Immature natural killer cell (primary cell): Measurements from ENCODE around the gene CCDC27. TPM values are rescaled to one million over a fixed set of nuclear protein-coding genes. Genes with fewer than 3 reads are reported as not detected.
"Not testable (repeated sequence)": the region's sequence is repeated elsewhere in the genome, so short reads cannot be mapped to it uniquely, and the experiment has no call there.

Experiments
- DNase-seq, 3 donors: peaks; one replicate each; pipeline ENCODE4 v3.0.0; 2022; ENCODE audit warnings: mixed read lengths in 1 of 3
- H3K27ac Mint-ChIP-seq, 6 donors: one replicate each; pipeline ENCODE4 v1.8.0; 2020; ENCODE audit warnings: mixed read lengths in 6 of 6, mild to moderate bottlenecking in 5 of 6, inconsistent platforms in 4 of 6, moderate library complexity in 3 of 6
- H3K27me3 Mint-ChIP-seq, 3 donors: one replicate each; pipeline ENCODE4 v1.8.0; 2020 to 2021; ENCODE audit warnings: low read depth in 3 of 3, mild to moderate bottlenecking in 3 of 3, mixed read lengths in 3 of 3, moderate library complexity in 3 of 3, inconsistent platforms in 1 of 3
- H3K36me3 Mint-ChIP-seq, 3 donors: one replicate each; pipeline ENCODE4 v1.8.0; 2020; ENCODE audit warnings: mixed read lengths in 3 of 3, inconsistent platforms in 2 of 3, mild to moderate bottlenecking in 2 of 3
- H3K4me1 Mint-ChIP-seq, 2 donors: one replicate each; pipeline ENCODE4 v1.8.0; 2020; ENCODE audit warnings: inconsistent platforms in 2 of 2, mild to moderate bottlenecking in 2 of 2, mixed read lengths in 2 of 2, moderate library complexity in 1 of 2
- H3K4me3 Mint-ChIP-seq, 5 donors: one replicate each; pipeline ENCODE4 v1.8.0; 2020; ENCODE audit warnings: mild to moderate bottlenecking in 5 of 5, mixed read lengths in 5 of 5, inconsistent platforms in 3 of 5, moderate library complexity in 3 of 5
- H3K9me3 Mint-ChIP-seq, 6 donors: one replicate each; pipeline ENCODE4 v1.8.0; 2020; ENCODE audit warnings: mild to moderate bottlenecking in 6 of 6, mixed read lengths in 6 of 6, inconsistent platforms in 4 of 6, moderate library complexity in 3 of 6
- polyA plus RNA-seq, 3 donors: library from polyadenylated mRNA; unstranded; fragments of 300-500 nt; fragmentation: Illumina TruSeq; gene quantifications; one replicate each; pipeline ENCODE4 v1.2.3, GENCODE V29; 2021

The CCDC27 gene
- polyA plus RNA-seq, 3 donors from 2014 or later: not detected

GRCh38 chr1:3746389-3746829, 5.8 kb upstream of the CCDC27 start:
- Mint-ChIP-seq H3K9me3 (no peaks in the 10 kb centered on the region), H3K27ac (peak overlapping the region; percentile 48 to 91 (median 76)), H3K36me3 (peaks cover 0 to 11% (median 7%) of the 10 kb centered on the region in 3 donors), H3K27me3 (peaks cover 2 to 12% (median 3%) of the 10 kb centered on the region in 3 donors), H3K4me1 (peaks cover 29 to 33% of the 10 kb centered on the region in 2 donors), H3K4me3 (peak overlapping the region; percentile 70 to 85 (median 80))
- DNase-seq: no peak

GRCh38 chr1:3746830-3747521, 5.3 kb upstream of the CCDC27 start:
- Mint-ChIP-seq H3K9me3 (no peaks in the 10 kb centered on the region), H3K27ac (peak overlapping the region in 5 of 6 donors; percentile 48 to 91 (median 74)), H3K27me3 (peaks cover 2 to 12% (median 3%) of the 10 kb centered on the region in 3 donors), H3K36me3 (peaks cover 0 to 8% (median 4%) of the 10 kb centered on the region in 3 donors), H3K4me3 (peak overlapping the region; percentile 71 to 85 (median 80)), H3K4me1 (peaks cover 29 to 33% of the 10 kb centered on the region in 2 donors)
- DNase-seq: peak; percentile 73 to 78 (median 77)

DNA sequence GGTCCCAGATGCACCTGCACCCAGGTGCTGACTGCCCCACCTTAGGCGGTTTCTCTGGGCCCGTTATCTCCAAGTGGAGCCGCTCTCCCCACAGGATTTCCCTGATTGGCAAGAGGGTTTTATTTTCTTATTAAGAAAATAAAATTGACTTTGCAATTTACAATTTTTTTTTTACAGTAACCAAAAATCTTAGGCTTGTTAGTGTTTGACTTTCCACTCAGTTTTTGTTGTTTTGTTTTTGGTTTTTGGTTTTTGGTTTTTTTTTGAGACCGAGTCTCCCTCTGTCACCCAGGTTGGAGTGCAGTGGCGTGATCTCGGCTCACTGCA, 4.8 kb upstream of the CCDC27 start:
- H3K36me3 Mint-ChIP-seq: peaks cover 0 to 6% (median 4%) of the 10 kb centered on the region in 3 donors
- peaks cover 29 to 33% of the 10 kb centered on the region in 2 donors for H3K4me1 Mint-ChIP-seq
- H3K27ac Mint-ChIP-seq: peak overlapping the region in 5 of 6 donors; percentile 31 to 60 (median 50)
- no peaks in the 10 kb centered on the region for H3K9me3 Mint-ChIP-seq
- peaks cover 1 to 12% (median 2%) of the 10 kb centered on the region in 3 donors for H3K27me3 Mint-ChIP-seq
- peak overlapping the region; percentile 71 to 80 (median 73) for H3K4me3 Mint-ChIP-seq
- DNase-seq: no peak

DNA sequence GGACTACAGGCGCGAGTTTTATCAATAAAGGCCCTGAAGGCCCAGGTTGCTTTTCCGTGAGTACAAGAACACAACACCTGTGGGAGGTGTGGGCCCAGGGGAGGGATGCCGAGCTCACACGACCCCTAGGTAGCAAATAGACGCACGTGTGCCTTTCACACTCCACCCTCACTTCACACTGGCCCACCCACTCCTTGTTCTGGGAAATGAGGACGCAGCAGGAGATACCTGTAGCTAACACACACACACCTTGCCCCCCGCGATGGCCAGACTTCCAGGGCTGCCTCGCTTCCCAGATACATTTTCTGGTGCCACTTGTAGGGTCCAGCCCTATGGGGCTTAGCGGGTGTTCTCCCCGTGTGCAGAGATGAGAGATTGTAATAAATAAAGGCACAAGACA, 4.3 kb upstream of the CCDC27 start:
- Mint-ChIP-seq H3K4me3 (peak overlapping the region; percentile 71 to 80 (median 73)), H3K4me1 (peaks cover 29 to 33% of the 10 kb centered on the region in 2 donors), H3K36me3 (peaks cover 0 to 4% (median 4%) of the 10 kb centered on the region in 3 donors), H3K27ac (peak overlapping the region in 5 of 6 donors; percentile 48 to 63 (median 57)), H3K9me3 (no peaks in the 10 kb centered on the region), H3K27me3 (peaks cover 1 to 12% (median 2%) of the 10 kb centered on the region in 3 donors)
- DNase-seq: no peak

GRCh38 chr1:3748316-3748900, 3.8 kb upstream of the CCDC27 start:
- H3K27ac Mint-ChIP-seq: peak overlapping the region in 2 of 6 donors; percentile 25 to 63
- H3K9me3 Mint-ChIP-seq, H3K36me3 Mint-ChIP-seq: not testable (repeated sequence)

GRCh38 chr1:3749512-3749911, 2.7 kb upstream of the CCDC27 start:
- no peaks in the 10 kb centered on the region for H3K36me3 Mint-ChIP-seq
- H3K27me3 Mint-ChIP-seq: peaks cover 2 to 12% (median 5%) of the 10 kb centered on the region in 3 donors
- no peak overlapping the region for H3K4me3 Mint-ChIP-seq
- H3K4me1 Mint-ChIP-seq: peaks cover 27 to 29% of the 10 kb centered on the region in 2 donors
- H3K27ac Mint-ChIP-seq: no peak overlapping the region
- H3K9me3 Mint-ChIP-seq: no peaks in the 10 kb centered on the region
- no peak for DNase-seq

More at GRCh38 chr1:3748316-3748900, 3.8 kb upstream of the CCDC27 start:
- DNase-seq: not testable (repeated sequence)
- Mint-ChIP-seq H3K4me3 (peak overlapping the region; percentile 71 to 80 (median 73)), H3K27me3 (peaks cover 1 to 12% (median 2%) of the 10 kb centered on the region in 3 donors), H3K4me1 (peaks cover 27 to 29% of the 10 kb centered on the region in 2 donors)

DNA sequence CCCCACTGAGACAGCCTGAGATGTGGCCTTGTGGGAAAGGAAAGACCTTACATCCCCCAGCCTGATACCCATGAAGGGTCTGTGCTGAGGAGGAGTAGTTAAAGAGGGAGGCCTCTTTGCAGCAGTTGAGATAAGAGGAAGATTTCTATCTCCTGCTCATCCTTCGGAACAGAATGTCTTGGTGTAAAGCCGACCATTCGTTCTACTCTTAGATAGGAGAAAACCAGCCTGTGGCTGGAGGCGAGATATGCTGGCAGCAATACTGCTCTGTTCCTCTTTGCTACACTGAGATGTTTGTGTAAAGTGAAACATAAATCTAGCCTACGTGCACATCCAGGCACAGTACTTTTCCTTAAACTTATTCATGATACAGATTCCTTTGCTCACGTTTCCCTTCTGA, 1.5 kb upstream of the CCDC27 start:
- Mint-ChIP-seq H3K27me3 (peaks cover 2 to 12% (median 5%) of the 10 kb centered on the region in 3 donors), H3K4me1 (peaks cover 18 to 20% of the 10 kb centered on the region in 2 donors), H3K36me3 (no peaks in the 10 kb centered on the region), H3K9me3 (no peaks in the 10 kb centered on the region), H3K4me3 (no peak overlapping the region), H3K27ac (no peak overlapping the region)
- no peak for DNase-seq

- DNase-seq: no peak
- Mint-ChIP-seq H3K27me3 (peaks cover 5 to 7% (median 7%) of the 10 kb centered on the region in 3 donors), H3K27ac (no peak overlapping the region), H3K4me3 (no peak overlapping the region), H3K9me3 (no peaks in the 10 kb centered on the region), H3K4me1 (no peaks in the 10 kb centered on the region), H3K36me3 (no peaks in the 10 kb centered on the region)
Measured at GRCh38 chr1:3753656-3754454, 1.6 kb downstream of the CCDC27 start.

DNA sequence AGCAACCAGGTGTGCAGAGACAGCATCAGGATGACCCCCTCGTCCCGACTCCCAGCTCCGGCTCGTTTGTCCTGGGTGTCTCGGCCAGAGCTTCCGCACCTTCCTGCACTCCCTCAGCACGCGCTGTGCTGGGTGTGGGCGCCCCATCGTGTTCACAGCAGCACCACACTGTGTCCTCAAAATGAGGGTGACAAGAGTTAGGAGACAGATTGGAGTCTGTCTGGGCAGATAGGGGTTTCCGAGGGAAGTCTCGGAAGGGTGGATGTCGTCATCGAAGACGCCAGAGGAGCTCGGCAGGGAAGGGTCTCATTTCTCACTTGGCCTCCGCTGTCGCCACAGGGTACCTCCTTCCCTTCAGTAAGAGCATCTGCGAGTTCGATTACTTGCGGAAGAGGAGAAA, 4.1 kb downstream of the CCDC27 start:
- Mint-ChIP-seq H3K36me3 (no peaks in the 10 kb centered on the region), H3K27ac (no peak overlapping the region), H3K4me3 (no peak overlapping the region), H3K27me3 (peaks cover 2 to 17% (median 6%) of the 10 kb centered on the region in 3 donors), H3K4me1 (no peaks in the 10 kb centered on the region), H3K9me3 (no peaks in the 10 kb centered on the region)
- DNase-seq: no peak

- Mint-ChIP-seq H3K36me3 (no peaks in the 10 kb centered on the region), H3K4me1 (no peaks in the 10 kb centered on the region), H3K27me3 (peaks cover 4 to 16% (median 5%) of the 10 kb centered on the region in 3 donors), H3K27ac (no peak overlapping the region), H3K4me3 (no peak overlapping the region), H3K9me3 (no peaks in the 10 kb centered on the region)
- DNase-seq: no peak
Measured at GRCh38 chr1:3759164-3759563, 6.9 kb downstream of the CCDC27 start.

GRCh38 chr1:3759796-3760195, 7.5 kb downstream of the CCDC27 start:
- Mint-ChIP-seq H3K9me3 (no peaks in the 10 kb centered on the region), H3K4me3 (no peak overlapping the region), H3K4me1 (no peaks in the 10 kb centered on the region), H3K36me3 (no peaks in the 10 kb centered on the region), H3K27ac (no peak overlapping the region), H3K27me3 (peaks cover 5 to 21% (median 8%) of the 10 kb centered on the region in 3 donors)
- DNase-seq: no peak

DNA sequence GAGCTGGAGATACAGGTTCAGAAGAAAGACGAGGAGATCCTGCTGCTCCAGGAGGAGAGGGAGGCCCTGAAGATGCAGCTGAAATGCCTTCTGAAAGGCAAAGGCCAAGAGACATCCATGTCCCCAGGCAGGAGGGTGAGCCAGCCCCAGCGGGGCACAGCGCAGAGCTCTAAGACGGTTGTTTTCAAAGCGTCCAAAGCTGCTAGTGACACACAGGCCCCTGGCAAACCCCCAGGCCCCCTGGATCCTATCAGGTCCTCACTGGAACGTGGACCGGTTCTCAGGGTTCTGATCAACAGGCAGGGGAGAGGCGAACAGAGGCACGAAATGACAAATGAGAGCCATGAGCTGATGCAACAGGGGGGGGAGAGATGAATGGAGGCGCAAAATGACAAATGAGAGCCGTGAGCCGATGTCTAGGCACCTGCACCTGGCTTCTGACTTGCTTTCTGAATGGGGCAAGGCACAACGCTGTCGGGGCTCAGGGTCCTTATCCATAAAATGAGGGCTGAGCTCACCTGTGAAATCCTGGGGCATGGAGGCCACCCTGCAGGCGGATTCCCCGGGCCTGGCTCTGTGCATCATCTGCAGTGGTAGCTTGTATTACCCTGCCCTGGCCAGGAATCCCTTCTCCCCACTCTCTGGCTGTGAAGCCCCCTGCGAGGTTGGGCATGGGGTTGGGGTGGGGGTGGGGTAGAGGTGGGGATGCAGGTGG, 9.2 kb downstream of the CCDC27 start:
- Mint-ChIP-seq H3K9me3 (no peaks in the 10 kb centered on the region), H3K36me3 (no peaks in the 10 kb centered on the region), H3K4me1 (no peaks in the 10 kb centered on the region), H3K27me3 (peaks cover 5 to 21% (median 6%) of the 10 kb centered on the region in 3 donors), H3K4me3 (no peak overlapping the region), H3K27ac (no peak overlapping the region)
- DNase-seq: no peak

- H3K4me3 Mint-ChIP-seq: no peak overlapping the region
- H3K36me3 Mint-ChIP-seq: no peaks in the 10 kb centered on the region
- H3K27ac Mint-ChIP-seq: no peak overlapping the region
- peaks cover 5 to 18% (median 9%) of the 10 kb centered on the region in 3 donors for H3K27me3 Mint-ChIP-seq
- DNase-seq: no peak
- H3K9me3 Mint-ChIP-seq: no peaks in the 10 kb centered on the region
- no peaks in the 10 kb centered on the region for H3K4me1 Mint-ChIP-seq
Measured at GRCh38 chr1:3762151-3762872, 10.1 kb downstream of the CCDC27 start.
